ENCODE results near the gene FOXK2. TPM values are rescaled to one million over a fixed set of nuclear protein-coding genes. Genes with fewer than 3 reads are reported as not detected.
A peak's percentile ranks its signal among the peaks of the same experiment; 100 is the strongest.

FOXK2 gene
- total RNA-seq, 1 donor from 2014 or later = 64.3 TPM

- TF ChIP-seq CTCF (IDR thresholded peaks at IDR 0.05; ENCODE audit: unreplicated experiment) = no peak
- H3K4me3 Mint-ChIP-seq (ENCODE audit: unreplicated experiment) = peak overlapping the region; percentile 96
- H3K27ac Mint-ChIP-seq (ENCODE audit: unreplicated experiment) = peak overlapping the region; percentile 57
- H3K4me1 Mint-ChIP-seq (ENCODE audit: unreplicated experiment) = peaks cover 19% of the 10 kb centered on the region
- peaks cover 4% of the 10 kb centered on the region for H3K36me3 Mint-ChIP-seq (ENCODE audit: low read depth, unreplicated experiment)
- H3K9me3 Mint-ChIP-seq (ENCODE audit: unreplicated experiment) = no peaks in the 10 kb centered on the region
- H3K27me3 Mint-ChIP-seq (ENCODE audit: unreplicated experiment) = no peaks in the 10 kb centered on the region
- DNase-seq (ENCODE audit: low spot score) = peak; percentile 33
These were observed 705 bp downstream of the FOXK2 start for GRCh38 chr17:82519971-82520903.

GRCh38 chr17:82524540-82524939 lies 5.0 kb downstream of the FOXK2 start:
- Mint-ChIP-seq H3K9me3 (ENCODE audit: unreplicated experiment) (no peaks in the 10 kb centered on the region), H3K4me3 (ENCODE audit: unreplicated experiment) (no peak overlapping the region), H3K27ac (ENCODE audit: unreplicated experiment) (peak overlapping the region; percentile 88), H3K27me3 (ENCODE audit: unreplicated experiment) (no peaks in the 10 kb centered on the region), H3K4me1 (ENCODE audit: unreplicated experiment) (peaks cover 31% of the 10 kb centered on the region), H3K36me3 (ENCODE audit: low read depth, unreplicated experiment) (peaks cover 4% of the 10 kb centered on the region)
- DNase-seq (ENCODE audit: low spot score) = no peak
- no peak for TF ChIP-seq CTCF (IDR thresholded peaks at IDR 0.05; ENCODE audit: unreplicated experiment)

GRCh38 chr17:82525712-82526111 lies 6.2 kb downstream of the FOXK2 start:
- no peak for TF ChIP-seq CTCF (IDR thresholded peaks at IDR 0.05; ENCODE audit: unreplicated experiment)
- no peak for DNase-seq (ENCODE audit: low spot score)
- peak overlapping the region; percentile 43 for H3K27ac Mint-ChIP-seq (ENCODE audit: unreplicated experiment)
- peaks cover 31% of the 10 kb centered on the region for H3K4me1 Mint-ChIP-seq (ENCODE audit: unreplicated experiment)
- no peaks in the 10 kb centered on the region for H3K9me3 Mint-ChIP-seq (ENCODE audit: unreplicated experiment)
- H3K36me3 Mint-ChIP-seq (ENCODE audit: low read depth, unreplicated experiment) = peaks cover 4% of the 10 kb centered on the region
- no peaks in the 10 kb centered on the region for H3K27me3 Mint-ChIP-seq (ENCODE audit: unreplicated experiment)
- H3K4me3 Mint-ChIP-seq (ENCODE audit: unreplicated experiment) = no peak overlapping the region

- H3K27ac Mint-ChIP-seq (ENCODE audit: unreplicated experiment) = no peak overlapping the region
- H3K36me3 Mint-ChIP-seq (ENCODE audit: low read depth, unreplicated experiment) = peaks cover 2% of the 10 kb centered on the region
- peaks cover 33% of the 10 kb centered on the region for H3K4me1 Mint-ChIP-seq (ENCODE audit: unreplicated experiment)
- H3K4me3 Mint-ChIP-seq (ENCODE audit: unreplicated experiment) = no peak overlapping the region
- no peak for TF ChIP-seq CTCF (IDR thresholded peaks at IDR 0.05; ENCODE audit: unreplicated experiment)
- no peak for DNase-seq (ENCODE audit: low spot score)
- no peaks in the 10 kb centered on the region for H3K27me3 Mint-ChIP-seq (ENCODE audit: unreplicated experiment)
- H3K9me3 Mint-ChIP-seq (ENCODE audit: unreplicated experiment) = no peaks in the 10 kb centered on the region
These were observed 8.4 kb downstream of the FOXK2 start for GRCh38 chr17:82527898-82528297.
